ENCODE results near the gene GFI1B. TPM values are rescaled to one million over a fixed set of nuclear protein-coding genes. Genes with fewer than 3 reads are reported as not detected.
"Not testable (repeated sequence)": the region's sequence is repeated elsewhere in the genome, so short reads cannot be mapped to it uniquely, and the experiment has no call there.

GFI1B gene
- polyA plus RNA-seq, 2 donors: 0.02 TPM

DNA sequence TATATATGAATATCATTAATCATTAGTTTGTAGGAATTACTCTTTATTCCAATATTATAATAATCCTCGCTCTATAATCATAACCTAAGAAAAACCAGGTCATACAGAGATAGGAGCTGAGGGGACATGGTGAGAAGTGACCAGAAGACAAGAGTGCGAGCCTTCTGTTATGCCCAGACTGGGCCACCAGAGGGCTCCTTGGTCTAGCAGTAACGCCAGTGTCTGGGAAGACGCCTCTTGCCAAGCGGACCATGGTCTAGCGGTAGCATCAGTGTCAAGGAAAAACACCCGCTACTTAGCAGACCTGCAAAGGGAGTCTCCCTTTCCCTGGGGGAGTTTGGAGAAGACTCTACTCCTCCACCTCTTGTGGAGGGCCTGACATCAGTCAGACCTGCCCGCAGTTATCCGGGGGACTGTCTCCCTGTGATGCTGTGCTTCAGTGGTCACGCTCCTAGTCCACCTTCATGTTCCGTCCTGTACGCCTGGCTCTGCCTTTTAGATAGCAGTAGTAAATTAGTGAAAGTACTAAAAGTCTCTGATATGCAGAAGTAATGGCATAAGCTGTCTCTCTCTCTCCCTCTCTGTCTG is 62.5 kb downstream of the GFI1B start:
- H3K4me3 ChIP-seq (ENCODE audit: low read depth in 1 of 2, low read length in 2 of 2); H3K27me3 ChIP-seq (ENCODE audit: control insufficient read depth in 1 of 2, insufficient read depth in 2 of 2, low read length in 2 of 2); H3K27ac ChIP-seq (ENCODE audit: low read depth in 2 of 2, low read length in 1 of 2); H3K4me1 ChIP-seq (ENCODE audit: control insufficient read depth in 2 of 2, insufficient read depth in 2 of 2, low read length in 1 of 2); H3K9me3 ChIP-seq (ENCODE audit: control insufficient read depth in 2 of 2, insufficient read depth in 1 of 2, low read depth in 1 of 2, low read length in 1 of 2): not testable (repeated sequence)
- WGBS, 2 donors: 82 to 85% methylated on average over 12 of the region's 12 CpGs
- H3K36me3 ChIP-seq (ENCODE audit: control insufficient read depth in 2 of 2, insufficient read depth in 2 of 2, low read length in 1 of 2): peaks cover 6 to 30% of the 10 kb centered on the region in 2 donors

Other genes starting within 250 kb of the GFI1B start
- under 1 TPM; 0.39 to 0.58 TPM for gene AK8, start 100.4 kb upstream of the GFI1B start, polyA plus RNA-seq
- 1 to 10 TPM; 6.3 to 6.5 TPM for gene SPACA9, start 99.8 kb upstream of the GFI1B start, polyA plus RNA-seq
- 10 to 100 TPM in 1 of 2 donors, 1 to 10 TPM in 1; 8.9 to 14.3 TPM for gene TSC1, start 34.1 kb upstream of the GFI1B start, polyA plus RNA-seq
- 10 to 100 TPM; 46.3 to 64.0 TPM for gene GTF3C5, start 52.3 kb downstream of the GFI1B start, polyA plus RNA-seq
- 1 to 10 TPM; 2.1 to 3.3 TPM for gene CEL, start 83.3 kb downstream of the GFI1B start, polyA plus RNA-seq
- gene RALGDS, start 142.5 kb downstream of the GFI1B start, polyA plus RNA-seq: 10 to 100 TPM; 47.8 to 67.9 TPM
- gene GBGT1, start 185.2 kb downstream of the GFI1B start, polyA plus RNA-seq: 1 to 10 TPM; 2.1 to 3.7 TPM
- gene OBP2B, start 230.6 kb downstream of the GFI1B start, polyA plus RNA-seq: not detected

All from esophagus (tissue), 2 donors.